ENCODE results near the gene BLNK.
"Not testable (repeated sequence)": the region's sequence is repeated elsewhere in the genome, so short reads cannot be mapped to it uniquely, and the experiment has no call there.

The BLNK gene

GRCh38 chr10:96218826-96219225 lies 52.5 kb downstream of the BLNK start:
- no peak for DNase-seq

GRCh38 chr10:96217711-96218110 lies 53.7 kb downstream of the BLNK start:
- DNase-seq, result no peak

GRCh38 chr10:96216775-96217174 lies 54.6 kb downstream of the BLNK start:
- DNase-seq, result no peak

GRCh38 chr10:96212911-96213310 lies 58.5 kb downstream of the BLNK start:
- DNase-seq, result no peak

GRCh38 chr10:96211764-96212163 lies 59.6 kb downstream of the BLNK start:
- no peak for DNase-seq

GRCh38 chr10:96208946-96209345 lies 62.4 kb downstream of the BLNK start:
- no peak for DNase-seq

- DNase-seq, result no peak
These were observed 63.1 kb downstream of the BLNK start for GRCh38 chr10:96208271-96208670.

GRCh38 chr10:96205580-96205979 lies 65.8 kb downstream of the BLNK start:
- DNase-seq, result no peak

GRCh38 chr10:96201525-96201924 lies 69.8 kb downstream of the BLNK start:
- no peak for DNase-seq

- not testable (repeated sequence) for DNase-seq
These were observed 81.9 kb downstream of the BLNK start for GRCh38 chr10:96189505-96189904.

GRCh38 chr10:96188916-96189315 lies 82.5 kb downstream of the BLNK start:
- DNase-seq, result no peak

GRCh38 chr10:96188421-96188820 lies 82.9 kb downstream of the BLNK start:
- no peak for DNase-seq

GRCh38 chr10:96176985-96177384 lies 94.4 kb downstream of the BLNK start:
- DNase-seq, result no peak

GRCh38 chr10:96172666-96173065 lies 98.7 kb downstream of the BLNK start:
- DNase-seq, result no peak

- DNase-seq, result no peak
These were observed 101.1 kb downstream of the BLNK start for GRCh38 chr10:96170230-96170629.

- no peak for DNase-seq
These were observed 102.8 kb downstream of the BLNK start for GRCh38 chr10:96168546-96168945.

GRCh38 chr10:96165726-96166125 lies 105.6 kb downstream of the BLNK start:
- no peak for DNase-seq

GRCh38 chr10:96153070-96153469 lies 118.3 kb downstream of the BLNK start:
- no peak for DNase-seq

GRCh38 chr10:96152437-96152836 lies 118.9 kb downstream of the BLNK start:
- no peak for DNase-seq

Data from activated CD8-positive, alpha-beta memory T cell treated with anti-CD3 and anti-CD28 coated beads, Interleukin-2, amount 50 U/mL, for 4 hours (primary cell).